SK-N-SH (cell line): Measurements from ENCODE around the gene DDC. TPM values are rescaled to one million over a fixed set of nuclear protein-coding genes. Genes with fewer than 3 reads are reported as not detected.
A peak's percentile ranks its signal among the peaks of the same experiment; 100 is the strongest.

Experiments used
- CTCF ChIA-PET: fragments of 300-600, 350-600 bp; formaldehyde crosslinking; extraction: SDS; loops from one replicate; lab custom pipeline; 2021; lab: Yijun Ruan, JAX
- POLR2A ChIA-PET: fragments of 350-600 bp; sonication (Branson Sonifier 250); formaldehyde crosslinking; extraction: SDS; loops from one replicate; lab custom pipeline; 2020; ENCODE audit warnings: antibody characterized with exemption, inconsistent platforms; lab: Yijun Ruan, JAX
- DNase-seq: peaks from one replicate; pipeline ENCODE4 v3.0.0; 2012
- H2AFZ ChIP-seq: fragments of 200-600 bp; sonication (generic); 2 replicates; pipeline ENCODE4 v1.8.1; 2016; ENCODE audit warnings: antibody characterized with exemption, mild to moderate bottlenecking, low read depth
- H3F3A ChIP-seq: fragments of 200-600 bp; sonication (generic); replicated peaks from 2 replicates; pipeline ENCODE3; 2016; ENCODE audit warnings: antibody characterized with exemption, mild to moderate bottlenecking; ENCODE audit not compliant: insufficient read depth
- H3K27ac ChIP-seq, 2 experiments: fragments of 200-500 bp in 1 of 2; fragments of 200-600 bp in 1 of 2; sonication (Bioruptor generic) in 1 of 2; sonication (generic), shearing (Covaris generic) in 1 of 2; 2 replicates each; pipeline versions ENCODE4 v1.5.1 to v1.6.1; 2014 to 2016; ENCODE audit warnings: low read depth in 2 of 2, inconsistent platforms in 1 of 2, low read length in 1 of 2, mild to moderate bottlenecking in 1 of 2, mixed read lengths in 1 of 2
- H3K27me3 ChIP-seq: fragments of 200-600 bp; sonication (generic), shearing (Covaris generic); 2 replicates; pipeline ENCODE4 v1.6.1; 2016; ENCODE audit warnings: mixed run types; ENCODE audit not compliant: insufficient read depth
- H3K36me3 ChIP-seq, 2 experiments: fragments of 200-500 bp in 1 of 2; fragments of 200-600 bp in 1 of 2; sonication (Bioruptor generic) in 1 of 2; sonication (generic) in 1 of 2; replicated peaks in 1 of 2; 2 replicates each; pipeline versions ENCODE3 to v1.5.1; 2014 to 2016; ENCODE audit warnings: low read length in 1 of 2, mild to moderate bottlenecking in 1 of 2; ENCODE audit not compliant: insufficient read depth in 2 of 2, control insufficient read depth in 1 of 2
- H3K4me1 ChIP-seq, 2 experiments: fragments of 200-500 bp in 1 of 2; fragments of 200-600 bp in 1 of 2; sonication (Bioruptor generic) in 1 of 2; sonication (generic), shearing (Covaris generic) in 1 of 2; 2 replicates each; pipeline versions ENCODE4 v1.5.1 to v1.6.1; 2014 to 2016; ENCODE audit warnings: low read depth in 1 of 2, low read length in 1 of 2, mixed run types in 1 of 2; ENCODE audit not compliant: insufficient read depth in 2 of 2, control insufficient read depth in 1 of 2
- H3K4me2 ChIP-seq: fragments of 200-600 bp; sonication (generic), shearing (Covaris generic); 2 replicates; pipeline ENCODE4 v1.6.1; 2017; ENCODE audit warnings: mixed run types
- H3K4me3 ChIP-seq, 2 experiments: fragments of 200-500 bp in 1 of 2; fragments of 200-600 bp in 1 of 2; sonication (Bioruptor generic) in 1 of 2; sonication (generic), shearing (Covaris generic) in 1 of 2; 2 replicates each; pipeline versions ENCODE4 v1.5.1 to v1.8.1; 2014 to 2016; ENCODE audit warnings: low read depth in 2 of 2, inconsistent platforms in 1 of 2, low read length in 1 of 2, mild to moderate bottlenecking in 1 of 2, mixed read lengths in 1 of 2, moderate library complexity in 1 of 2
- H3K79me2 ChIP-seq: fragments of 200-600 bp; sonication (generic); 2 replicates; pipeline ENCODE4 v1.8.1; 2017; ENCODE audit warnings: mild to moderate bottlenecking; ENCODE audit not compliant: insufficient read depth
- H3K9ac ChIP-seq: fragments of 200-600 bp; sonication (generic); 2 replicates; pipeline ENCODE4 v1.6.1; 2017; ENCODE audit warnings: mixed run types
- H3K9me2 ChIP-seq: fragments of 200-600 bp; sonication (generic); 2 replicates; pipeline ENCODE4 v1.6.1; 2017; ENCODE audit warnings: mixed run types
- H3K9me3 ChIP-seq: fragments of 200-600 bp; sonication (generic); 2 replicates; pipeline ENCODE4 v1.6.1; 2017; ENCODE audit warnings: mixed run types, mild to moderate bottlenecking, moderate library complexity
- H4K20me1 ChIP-seq: fragments of 200-600 bp; sonication (generic); 2 replicates; pipeline ENCODE4 v1.6.1; 2017; ENCODE audit warnings: mild to moderate bottlenecking, mixed run types; ENCODE audit not compliant: insufficient read depth
- ELF1 ChIP-seq: IDR thresholded peaks from 2 replicates; pipeline ENCODE4 v1.4.0; 2012
- EP300 ChIP-seq, 2 experiments: IDR thresholded peaks; 2 replicates each; pipeline versions ENCODE4 v1.4.0 to v1.6.1; 2012; ENCODE audit warnings: borderline replicate concordance in 1 of 2, low read depth in 1 of 2, low read length in 1 of 2
- EZH2phosphoT487 ChIP-seq: fragments of 200-600 bp; sonication (generic); IDR thresholded peaks from 2 replicates; pipeline ENCODE4 v1.6.1; 2017; ENCODE audit warnings: low read depth, mixed run types, mild to moderate bottlenecking, antibody characterized with exemption, moderate library complexity, borderline replicate concordance
- FOSL2 ChIP-seq: IDR thresholded peaks from 2 replicates; pipeline ENCODE4 v1.4.0; 2012; ENCODE audit warnings: low read depth, mild to moderate bottlenecking, moderate library complexity, borderline replicate concordance
- FOXM1 ChIP-seq: IDR thresholded peaks from 2 replicates; pipeline ENCODE4 v1.4.0; 2012; ENCODE audit warnings: low read depth, mild to moderate bottlenecking
- GABPA ChIP-seq: IDR thresholded peaks from 2 replicates; pipeline ENCODE4 v1.4.0; 2012; ENCODE audit warnings: low read depth, mild to moderate bottlenecking
- IRF3 ChIP-seq: fragments of 150-350 bp; IDR thresholded peaks from 2 replicates; pipeline ENCODE4 v1.6.1; 2016; ENCODE audit warnings: mild to moderate bottlenecking, low read depth, low read length
- MAX ChIP-seq: IDR thresholded peaks from 2 replicates; pipeline ENCODE4 v1.4.0; 2012; ENCODE audit warnings: low read depth
- MEF2A ChIP-seq: IDR thresholded peaks from 2 replicates; pipeline ENCODE4 v1.4.0; 2012; ENCODE audit warnings: low read depth, borderline replicate concordance
- MXI1 ChIP-seq: IDR thresholded peaks from 2 replicates; pipeline ENCODE4 v1.6.1; 2012; ENCODE audit warnings: mild to moderate bottlenecking, low read depth, low read length, improper control_type of control experiment
- NFIC ChIP-seq: IDR thresholded peaks from 2 replicates; pipeline ENCODE4 v1.4.0; 2012; ENCODE audit warnings: borderline replicate concordance
- PBX3 ChIP-seq: IDR thresholded peaks from 2 replicates; pipeline ENCODE4; 2012
- POLR2AphosphoS5 ChIP-seq: IDR thresholded peaks from 2 replicates; pipeline ENCODE4 v1.6.1; 2012; ENCODE audit warnings: low read depth, low read length
- RAD21 ChIP-seq: IDR thresholded peaks from 2 replicates; pipeline ENCODE4 v1.6.1; 2012; ENCODE audit warnings: mild to moderate bottlenecking, low read length
- RCOR1 ChIP-seq: fragments of 150-350 bp; IDR thresholded peaks from 2 replicates; pipeline ENCODE4 v1.6.1; 2017; ENCODE audit warnings: antibody characterized with exemption, low read length
- RFX5 ChIP-seq: IDR thresholded peaks from 2 replicates; pipeline ENCODE4 v1.6.1; 2012; ENCODE audit warnings: mild to moderate bottlenecking, improper control_type of control experiment, low read length
- RXRA ChIP-seq: IDR thresholded peaks from 2 replicates; pipeline ENCODE4 v1.4.0; 2012; ENCODE audit warnings: low read depth, mild to moderate bottlenecking, borderline replicate concordance
- TAF1 ChIP-seq: IDR thresholded peaks from 2 replicates; pipeline ENCODE4 v1.6.1; 2012; ENCODE audit warnings: low read depth, mild to moderate bottlenecking, low read length, moderate library complexity, borderline replicate concordance
- USF1 ChIP-seq: IDR thresholded peaks from 2 replicates; pipeline ENCODE4 v1.4.0; 2012; ENCODE audit warnings: low read depth, borderline replicate concordance
- USF2 ChIP-seq: fragments of 150-350 bp; IDR thresholded peaks from 2 replicates; pipeline ENCODE4 v1.6.1; 2017; ENCODE audit warnings: antibody characterized with exemption, low read length, low read depth, borderline replicate concordance
- YY1 ChIP-seq: IDR thresholded peaks from 2 replicates; pipeline ENCODE4 v1.4.0; 2012; ENCODE audit warnings: low read depth, mild to moderate bottlenecking
- WGBS: methylation state at CpG from one replicate; pipeline ENCODE4 v1.1.6; 2017; ENCODE audit warnings: low lambda C conversion rate; 5-methylcytosine and 5-hydroxymethylcytosine counted together
- polyA plus RNA-seq, 3 experiments: library from polyadenylated mRNA; depleted of rRNA; stranded (reverse); fragments of >200 nt; gene quantifications; 2 replicates each; pipeline ENCODE4 v1.2.3, GENCODE V29; 2012

DDC gene
- polyA plus RNA-seq, 1 of the 3 experiments (the other 2 are of a cell fraction), result 1.8 TPM

GRCh38 chr7:50470250-50471163, 94.7 kb downstream of the DDC start:
- no peaks in the 10 kb centered on the region for H3K36me3 ChIP-seq
- no peak for TF ChIP-seq FOSL2
- no peak for TF ChIP-seq GABPA
- no peak for TF ChIP-seq USF2
- no peak for TF ChIP-seq RFX5
- TF ChIP-seq FOXM1, result no peak
- TF ChIP-seq, all 33 proteins: peak for 0
- no peaks in the 10 kb centered on the region for H3K9me2 ChIP-seq
- H3K4me3 ChIP-seq, result no peak overlapping the region
- H3K9ac ChIP-seq, result no peak overlapping the region
- ChIA-PET CTCF (interaction anchor here (0.9 to 8.9 kb wide), 9 partner anchors 11 to 265 kb away, joined by 3 to 157 read pairs (median 5); no protein-coding TSS in a partner anchor), POLR2A (no interaction called here)
- WGBS, result 81% methylated on average over 17 of the region's 17 CpGs
- no peak for DNase-seq
- peaks cover 0 to 69% of the 10 kb centered on the region in 2 experiments; a peak in 1 of 4 replicates for H3K4me1 ChIP-seq
- no peaks in the 10 kb centered on the region for H3F3A ChIP-seq
- H2AFZ ChIP-seq, result no peak overlapping the region
- no peaks in the 10 kb centered on the region for H4K20me1 ChIP-seq
- peaks cover 5% of the 10 kb centered on the region; the same call in 1 of the 2 replicates for H3K27me3 ChIP-seq
- H3K79me2 ChIP-seq, result no peaks in the 10 kb centered on the region
- no peaks in the 10 kb centered on the region for H3K9me3 ChIP-seq
- H3K27ac ChIP-seq, result peak overlapping the region in 1 of 2 experiments; percentile 69; a peak in 2 of 4 replicates
- H3K4me2 ChIP-seq, result no peak overlapping the region

GRCh38 chr7:50469181-50469580, 96.0 kb downstream of the DDC start:
- H3K27me3 ChIP-seq, result no peaks in the 10 kb centered on the region
- TF ChIP-seq ELF1 (no peak), IRF3 (no peak), GABPA (no peak), TAF1 (no peak), PBX3 (no peak), MEF2A (no peak), USF1 (no peak), EZH2phosphoT487 (no peak), NFIC (no peak), YY1 (no peak), USF2 (no peak), MAX (no peak), FOSL2 (no peak), RCOR1 (no peak), MXI1 (no peak), RXRA (no peak), RAD21 (no peak), EP300 (IDR thresholded peaks at IDR 0.05; ENCODE audit: borderline replicate concordance in 1 of 2, low read depth in 1 of 2, low read length in 1 of 2) (no peak), POLR2AphosphoS5 (no peak)
- no peak overlapping the region for H3K4me2 ChIP-seq
- no peak overlapping the region for H2AFZ ChIP-seq
- H3K9me2 ChIP-seq, result no peaks in the 10 kb centered on the region
- H3K27ac ChIP-seq, result peak overlapping the region in 1 of 2 experiments; percentile 26; a peak in 1 of 4 replicates
- 82% methylated on average over 4 of the region's 4 CpGs for WGBS
- H3K4me3 ChIP-seq, result no peak overlapping the region
- no peaks in the 10 kb centered on the region for H3K36me3 ChIP-seq
- H4K20me1 ChIP-seq, result no peaks in the 10 kb centered on the region
- H3K9ac ChIP-seq, result no peak overlapping the region
- POLR2A ChIA-PET, result interaction anchor here (0.6 to 3.4 kb wide), 5 partner anchors 28 to 327 kb away, joined by 3 to 19 read pairs (median 7); no protein-coding TSS in a partner anchor
- CTCF ChIA-PET, result interaction anchor here (1.0 to 8.9 kb wide), 27 partner anchors 11 to 692 kb away, joined by 3 to 157 read pairs (median 17); partner anchors contain the start of gene DDC
- H3K9me3 ChIP-seq, result no peaks in the 10 kb centered on the region
- H3K4me1 ChIP-seq, result peaks cover 0 to 55% of the 10 kb centered on the region in 2 experiments; a peak in 1 of 4 replicates
- no peak for DNase-seq
- no peaks in the 10 kb centered on the region for H3K79me2 ChIP-seq
- H3F3A ChIP-seq, result no peaks in the 10 kb centered on the region
